ENCODE results near the gene SNX2.

The SNX2 gene

GRCh38 chr5:122770477-122770876, 4.4 kb upstream of the SNX2 start:
- DNase-seq (ENCODE audit: low read depth in 1 of 2, low spot score in 1 of 2) = no peak

DNA sequence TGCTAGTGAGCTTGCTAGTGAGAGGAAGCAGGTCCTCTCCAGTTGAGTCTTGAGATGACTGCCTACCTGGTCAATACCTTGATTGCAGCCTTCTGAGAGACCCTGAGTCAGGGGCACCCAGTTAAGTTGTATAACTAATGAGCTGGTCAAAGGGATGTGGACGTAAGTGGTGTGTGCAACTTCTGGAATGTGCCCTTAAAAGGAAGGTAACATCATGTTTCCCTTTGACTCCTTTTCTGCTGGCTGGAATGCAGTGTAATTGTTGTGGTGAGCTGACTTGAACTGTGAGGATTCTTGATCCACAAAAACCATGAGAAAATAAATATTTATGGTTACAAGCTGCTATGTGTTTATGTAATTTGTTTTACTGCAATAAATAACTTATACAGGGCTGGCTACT, 2.4 kb upstream of the SNX2 start:
- no peak for DNase-seq (ENCODE audit: low read depth in 1 of 2, low spot score in 1 of 2)

- DNase-seq (ENCODE audit: low read depth in 1 of 2, low spot score in 1 of 2) = no peak
These were observed 1.3 kb upstream of the SNX2 start for GRCh38 chr5:122773619-122774018.

GRCh38 chr5:122774519-122774860, 390 bp upstream of the SNX2 start:
- no peak for DNase-seq (ENCODE audit: low read depth in 1 of 2, low spot score in 1 of 2)

GRCh38 chr5:122775550-122776542, 966 bp downstream of the SNX2 start:
- DNase-seq (ENCODE audit: low read depth in 1 of 2, low spot score in 1 of 2) = no peak

DNA sequence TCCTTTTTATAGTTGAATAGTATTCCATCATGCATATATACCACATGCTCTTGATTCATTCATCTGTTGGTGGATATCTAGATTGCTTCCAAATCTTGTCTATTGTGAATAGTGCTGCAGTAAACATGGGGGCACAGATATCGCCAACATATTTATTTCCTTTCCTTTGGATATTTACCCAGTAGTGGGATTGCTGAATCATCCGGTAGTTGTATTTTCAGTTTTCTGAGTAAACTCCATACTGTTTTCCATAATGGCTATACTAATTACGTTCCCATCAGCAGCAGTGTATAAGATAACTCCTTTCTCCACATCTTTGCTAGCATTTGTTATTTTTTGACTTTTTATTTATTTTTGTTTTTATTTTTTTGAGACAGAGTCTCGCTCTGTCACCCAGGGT, 3.3 kb downstream of the SNX2 start:
- no peak for DNase-seq (ENCODE audit: low read depth in 1 of 2, low spot score in 1 of 2)

DNA sequence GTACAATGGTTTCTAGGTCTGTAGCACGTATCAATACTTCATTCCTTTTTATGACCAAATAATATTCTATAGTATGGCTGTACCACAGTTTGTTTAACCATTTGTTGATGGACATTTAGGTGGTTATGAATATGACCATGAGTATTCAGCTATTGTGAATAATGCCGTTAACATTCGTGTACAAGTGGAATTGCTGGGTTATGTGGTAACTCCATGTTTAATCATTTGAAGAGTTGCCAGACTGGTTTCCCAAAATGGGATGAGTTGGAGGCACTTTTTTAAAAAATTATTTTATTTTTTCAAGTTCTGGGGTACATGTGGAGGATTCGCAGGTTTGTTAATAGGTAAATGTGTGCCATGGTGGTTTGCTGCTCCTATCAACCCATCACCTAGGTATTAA, 4.6 kb downstream of the SNX2 start:
- DNase-seq (ENCODE audit: low read depth in 1 of 2, low spot score in 1 of 2) = no peak

GRCh38 chr5:122780296-122780695, 5.4 kb downstream of the SNX2 start:
- DNase-seq (ENCODE audit: low read depth in 1 of 2, low spot score in 1 of 2) = no peak

DNA sequence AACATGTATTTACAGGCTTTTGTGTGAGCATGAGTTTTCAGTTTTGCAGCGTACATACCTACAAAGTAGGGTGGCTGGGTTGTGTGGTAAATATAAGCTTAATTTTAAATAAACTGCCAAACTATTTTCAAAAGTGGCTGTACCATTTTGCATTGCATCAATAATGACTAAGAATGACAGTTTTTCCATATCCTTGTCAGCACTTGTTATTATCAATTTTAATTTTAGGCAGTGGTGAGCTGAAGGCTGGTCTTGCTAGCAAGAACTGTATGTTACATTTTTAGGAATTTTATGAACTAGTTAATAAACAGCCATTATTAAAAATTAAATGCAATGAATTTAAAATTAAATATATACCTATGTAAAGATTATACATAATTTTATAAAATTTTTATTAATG, 6.6 kb downstream of the SNX2 start:
- DNase-seq (ENCODE audit: low read depth in 1 of 2, low spot score in 1 of 2) = no peak

GRCh38 chr5:122785294-122785693, 10.4 kb downstream of the SNX2 start:
- DNase-seq (ENCODE audit: low read depth in 1 of 2, low spot score in 1 of 2) = no peak

GRCh38 chr5:122788371-122788770, 13.5 kb downstream of the SNX2 start:
- DNase-seq (ENCODE audit: low read depth in 1 of 2, low spot score in 1 of 2) = no peak

DNA sequence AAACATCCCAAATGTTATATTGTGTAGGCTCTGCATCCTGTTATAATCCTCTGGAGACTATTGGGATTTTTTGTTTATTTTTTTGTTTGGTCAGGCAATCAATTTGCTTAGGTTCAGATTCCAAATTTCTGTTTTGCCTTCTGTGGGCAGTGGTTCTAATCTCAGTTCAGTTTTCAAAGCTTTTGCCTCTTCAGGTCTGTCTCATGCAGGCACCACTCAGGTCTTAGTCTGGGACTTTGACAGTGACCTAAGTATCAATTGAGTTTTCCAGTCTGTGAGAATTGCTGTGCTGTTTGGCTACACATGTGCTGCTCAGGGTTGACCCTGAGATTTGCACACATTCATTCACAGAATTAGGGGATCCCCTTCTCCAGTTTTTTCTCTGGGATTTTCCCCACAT, 14.1 kb downstream of the SNX2 start:
- DNase-seq (ENCODE audit: low read depth in 1 of 2, low spot score in 1 of 2) = no peak

- no peak for DNase-seq (ENCODE audit: low read depth in 1 of 2, low spot score in 1 of 2)
These were observed 14.7 kb downstream of the SNX2 start for GRCh38 chr5:122789461-122790171.

GRCh38 chr5:122790354-122791103, 15.6 kb downstream of the SNX2 start:
- DNase-seq (ENCODE audit: low read depth in 1 of 2, low spot score in 1 of 2) = no peak

DNA sequence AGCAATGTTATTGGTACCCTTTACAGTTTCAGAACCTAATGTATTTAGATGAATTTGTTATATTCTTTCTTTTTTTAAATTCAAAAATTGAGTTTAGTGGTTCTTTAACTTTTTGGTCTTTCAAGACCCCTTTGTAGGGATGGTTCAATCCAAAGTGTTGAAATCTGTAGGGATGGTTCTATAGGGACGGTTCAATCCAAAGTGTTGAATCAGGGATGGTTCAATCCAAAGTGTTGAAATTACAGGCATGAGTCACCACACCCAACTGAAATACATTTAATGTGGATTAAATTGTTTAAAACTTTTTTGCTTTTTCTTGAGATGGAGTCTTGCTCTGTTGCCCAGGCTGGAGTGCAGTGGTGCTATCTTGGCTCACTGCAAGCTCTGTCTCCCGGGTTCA, 30.6 kb downstream of the SNX2 start:
- no peak for DNase-seq (ENCODE audit: low read depth in 1 of 2, low spot score in 1 of 2)

GRCh38 chr5:122810405-122810804, 35.5 kb downstream of the SNX2 start:
- no peak for DNase-seq (ENCODE audit: low read depth in 1 of 2, low spot score in 1 of 2)

DNA sequence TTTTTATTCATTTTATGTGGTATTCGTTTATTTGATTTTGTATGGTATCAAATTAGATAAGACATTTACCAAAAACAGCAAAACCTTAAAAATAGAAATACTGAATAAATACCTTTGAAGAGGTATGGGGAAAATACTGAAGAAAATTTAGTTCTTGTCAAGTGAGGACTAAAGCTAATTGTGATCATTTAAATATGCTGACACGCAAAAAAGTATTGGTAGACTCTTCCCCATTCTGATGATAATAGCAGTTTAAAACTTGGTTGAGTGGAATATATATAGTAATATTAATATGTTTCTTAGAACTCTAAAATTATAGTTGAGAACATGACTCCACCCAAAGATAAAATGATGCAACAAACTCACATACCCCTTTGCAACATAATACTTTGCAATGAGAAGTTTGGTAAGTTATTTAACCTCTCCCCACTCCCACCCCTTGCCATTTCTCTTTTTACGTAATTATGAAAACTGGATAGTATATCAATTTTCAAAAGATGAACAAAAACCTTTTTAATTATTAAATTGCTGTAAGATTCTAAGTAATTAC, 40.4 kb downstream of the SNX2 start:
- no peak for DNase-seq (ENCODE audit: low read depth in 1 of 2, low spot score in 1 of 2)

DNA sequence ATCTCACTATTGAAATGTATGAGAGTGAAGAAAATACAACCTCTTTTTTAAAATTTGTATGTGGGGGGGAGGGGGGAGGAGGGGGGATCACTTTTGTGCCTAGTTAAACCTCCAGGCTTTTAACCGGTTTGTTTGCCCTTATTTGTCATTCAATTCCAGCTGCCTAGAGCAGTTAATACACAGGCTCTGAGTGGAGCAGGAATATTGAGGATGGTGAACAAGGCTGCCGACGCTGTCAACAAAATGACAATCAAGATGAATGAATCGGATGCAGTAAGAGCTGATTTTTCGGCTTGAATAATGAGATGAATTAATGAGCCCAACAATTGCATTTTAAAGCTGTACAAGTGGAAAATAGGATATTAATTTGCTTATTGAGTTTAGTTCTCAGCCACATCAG, 41.9 kb downstream of the SNX2 start:
- DNase-seq (ENCODE audit: low read depth in 1 of 2, low spot score in 1 of 2) = no peak

GRCh38 chr5:122831984-122832383, 57.1 kb downstream of the SNX2 start:
- no peak for DNase-seq (ENCODE audit: low read depth in 1 of 2, low spot score in 1 of 2)

- DNase-seq (ENCODE audit: low read depth in 1 of 2, low spot score in 1 of 2) = no peak
These were observed 60.8 kb downstream of the SNX2 start for GRCh38 chr5:122835681-122836080.

GRCh38 chr5:122836947-122837346, 62.1 kb downstream of the SNX2 start:
- DNase-seq (ENCODE audit: low read depth in 1 of 2, low spot score in 1 of 2) = no peak
